ENCODE data around the gene DYNC1LI2.

DYNC1LI2 gene

GRCh38 chr16:66746048-66746447 is 5.4 kb downstream of the DYNC1LI2 start:
- Histone ChIP-seq H3K79me2 (ENCODE audit: control insufficient read depth, low read length) (peaks cover 51% of the 10 kb centered on the region), H3K4me3 (ENCODE audit: low read length) (no peak overlapping the region), H3K36me3 (ENCODE audit: control insufficient read depth, low read length) (peaks cover 79% of the 10 kb centered on the region), H3F3A (ENCODE audit: control insufficient read depth, insufficient read depth) (0 out of 2 replicates have a peak, but pooled peaks cover 3% of the 10 kb centered on the region), H3K9me2 (replicated peaks; ENCODE audit: control insufficient read depth, low read length) (no peaks in the 10 kb centered on the region), H3K27me3 (ENCODE audit: control insufficient read depth, low read length) (no peaks in the 10 kb centered on the region), H3K4me2 (ENCODE audit: low read length) (no peak overlapping the region), H3K9me3 (ENCODE audit: control insufficient read depth, insufficient read depth, low read length) (no peaks in the 10 kb centered on the region), H4K20me1 (ENCODE audit: control insufficient read depth, insufficient read depth, low read depth, low read length) (peaks cover 12% of the 10 kb centered on the region), H3K27ac (ENCODE audit: low read depth, low read length) (no peak overlapping the region), H3K4me1 (ENCODE audit: control insufficient read depth, low read length) (peaks cover 17% of the 10 kb centered on the region)
- no peak for TF ChIP-seq CTCF (IDR thresholded peaks at IDR 0.05; ENCODE audit: low read depth, low read length, poor library complexity, severe bottlenecking)
- no peak for TF ChIP-seq EZH2phosphoT487 (IDR thresholded peaks at IDR 0.05; ENCODE audit: borderline replicate concordance, low read length)

- no peaks in the 10 kb centered on the region for H3K27me3 ChIP-seq (ENCODE audit: control insufficient read depth, low read length)
- H3K27ac ChIP-seq (ENCODE audit: low read depth, low read length), result no peak overlapping the region
- H3F3A ChIP-seq (ENCODE audit: control insufficient read depth, insufficient read depth), result 0 out of 2 replicates have a peak, but pooled peaks cover 4% of the 10 kb centered on the region
- no peak overlapping the region for H3K4me2 ChIP-seq (ENCODE audit: low read length)
- H3K36me3 ChIP-seq (ENCODE audit: control insufficient read depth, low read length), result peaks cover 82% of the 10 kb centered on the region
- no peaks in the 10 kb centered on the region for H3K4me1 ChIP-seq (ENCODE audit: control insufficient read depth, low read length)
- H3K4me3 ChIP-seq (ENCODE audit: low read length), result no peak overlapping the region
- no peak for TF ChIP-seq CTCF (IDR thresholded peaks at IDR 0.05; ENCODE audit: low read depth, low read length, poor library complexity, severe bottlenecking)
- no peak for TF ChIP-seq EZH2phosphoT487 (IDR thresholded peaks at IDR 0.05; ENCODE audit: borderline replicate concordance, low read length)
- H4K20me1 ChIP-seq (ENCODE audit: control insufficient read depth, insufficient read depth, low read depth, low read length), result peaks cover 3% of the 10 kb centered on the region; the same call in 1 of the 2 replicates
- no peaks in the 10 kb centered on the region for H3K9me3 ChIP-seq (ENCODE audit: control insufficient read depth, insufficient read depth, low read length)
- peaks cover 37% of the 10 kb centered on the region for H3K79me2 ChIP-seq (ENCODE audit: control insufficient read depth, low read length)
- H3K9me2 ChIP-seq (replicated peaks; ENCODE audit: control insufficient read depth, low read length), result no peaks in the 10 kb centered on the region
These were observed 9.2 kb downstream of the DYNC1LI2 start for GRCh38 chr16:66741950-66742808.

- 0 out of 2 replicates have a peak, but pooled peaks cover 4% of the 10 kb centered on the region for H3F3A ChIP-seq (ENCODE audit: control insufficient read depth, insufficient read depth)
- H3K27ac ChIP-seq (ENCODE audit: low read depth, low read length), result no peak overlapping the region
- H3K9me3 ChIP-seq (ENCODE audit: control insufficient read depth, insufficient read depth, low read length), result no peaks in the 10 kb centered on the region
- no peaks in the 10 kb centered on the region for H3K9me2 ChIP-seq (replicated peaks; ENCODE audit: control insufficient read depth, low read length)
- no peaks in the 10 kb centered on the region for H3K4me1 ChIP-seq (ENCODE audit: control insufficient read depth, low read length)
- peaks cover 30% of the 10 kb centered on the region for H3K79me2 ChIP-seq (ENCODE audit: control insufficient read depth, low read length)
- H3K27me3 ChIP-seq (ENCODE audit: control insufficient read depth, low read length), result no peaks in the 10 kb centered on the region
- TF ChIP-seq EZH2phosphoT487 (IDR thresholded peaks at IDR 0.05; ENCODE audit: borderline replicate concordance, low read length) (no peak), CTCF (IDR thresholded peaks at IDR 0.05; ENCODE audit: low read depth, low read length, poor library complexity, severe bottlenecking) (no peak)
- H3K4me2 ChIP-seq (ENCODE audit: low read length), result no peak overlapping the region
- no peak overlapping the region for H3K4me3 ChIP-seq (ENCODE audit: low read length)
- peaks cover 3% of the 10 kb centered on the region; the same call in 1 of the 2 replicates for H4K20me1 ChIP-seq (ENCODE audit: control insufficient read depth, insufficient read depth, low read depth, low read length)
- peaks cover 84% of the 10 kb centered on the region for H3K36me3 ChIP-seq (ENCODE audit: control insufficient read depth, low read length)
These were observed 10.1 kb downstream of the DYNC1LI2 start for GRCh38 chr16:66741169-66741900.
